GM23248 (cell line): ENCODE results near the gene RIMS3. TPM values are rescaled to one million over a fixed set of nuclear protein-coding genes. Genes with fewer than 3 reads are reported as not detected.
A peak's percentile ranks its signal among the peaks of the same experiment; 100 is the strongest.

ENCODE experiments used
- DNase-seq: peaks from one replicate; pipeline ENCODE4 v3.0.0-alpha.2; 2015
- H2AFZ ChIP-seq: fragments of 200-600 bp; sonication (generic); 2 replicates; pipeline ENCODE4 v1.6.1; 2016; ENCODE audit warnings: antibody characterized with exemption
- H3F3A ChIP-seq: fragments of 200-600 bp; sonication (generic); 2 replicates; pipeline ENCODE4 v1.6.1; 2016; ENCODE audit warnings: mild to moderate bottlenecking, antibody characterized with exemption, mixed run types; ENCODE audit not compliant: insufficient read depth
- H3K27ac ChIP-seq: fragments of 200-600 bp; sonication (generic); 2 replicates; pipeline ENCODE4 v1.5.1; 2016; ENCODE audit warnings: mild to moderate bottlenecking
- H3K27me3 ChIP-seq: fragments of 200-600 bp; sonication (generic); replicated peaks from 2 replicates; pipeline ENCODE4 v1.6.1; 2016; ENCODE audit warnings: mild to moderate bottlenecking; ENCODE audit not compliant: insufficient read depth
- H3K36me3 ChIP-seq: fragments of 200-600 bp; sonication (generic); 2 replicates; pipeline ENCODE4 v1.6.1; 2016; ENCODE audit warnings: low read depth, mild to moderate bottlenecking
- H3K4me1 ChIP-seq: fragments of 200-600 bp; sonication (generic); 2 replicates; pipeline ENCODE4 v1.6.1; 2016; ENCODE audit warnings: mild to moderate bottlenecking; ENCODE audit not compliant: insufficient read depth
- H3K4me2 ChIP-seq: fragments of 200-600 bp; sonication (generic); one replicate; pipeline ENCODE4 v1.6.1; 2016; ENCODE audit warnings: mild to moderate bottlenecking; ENCODE audit not compliant: unreplicated experiment
- H3K4me3 ChIP-seq: fragments of 200-600 bp; sonication (generic); 2 replicates; pipeline ENCODE4 v1.5.1; 2016; ENCODE audit warnings: mild to moderate bottlenecking
- H3K79me2 ChIP-seq: fragments of 200-600 bp; sonication (generic); 2 replicates; pipeline ENCODE4 v1.6.1; 2016; ENCODE audit warnings: mild to moderate bottlenecking; ENCODE audit not compliant: insufficient read depth
- H3K9ac ChIP-seq: fragments of 200-600 bp; sonication (generic); 2 replicates; pipeline ENCODE4 v1.6.1; 2016; ENCODE audit warnings: mild to moderate bottlenecking
- H3K9me2 ChIP-seq: fragments of 200-600 bp; sonication (generic); 2 replicates; pipeline ENCODE4 v1.6.1; 2016; ENCODE audit warnings: mixed run types, mild to moderate bottlenecking, moderate library complexity; ENCODE audit not compliant: insufficient read depth
- H3K9me3 ChIP-seq: fragments of 200-600 bp; sonication (generic); one replicate; pipeline ENCODE4 v1.6.1; 2017; ENCODE audit warnings: low read depth
- H4K20me1 ChIP-seq: fragments of 200-600 bp; sonication (generic); 2 replicates; pipeline ENCODE4 v1.6.0; 2016; ENCODE audit not compliant: insufficient read depth
- EZH2 ChIP-seq: fragments of 200-600 bp; sonication (generic); IDR thresholded peaks from 2 replicates; pipeline ENCODE4 v1.6.1; 2018; ENCODE audit warnings: antibody characterized with exemption, mild to moderate bottlenecking; ENCODE audit not compliant: insufficient read depth, poor library complexity, severe bottlenecking
- EZH2phosphoT487 ChIP-seq: fragments of 200-600 bp; sonication (generic); IDR thresholded peaks from 2 replicates; pipeline ENCODE4 v1.6.1; 2018; ENCODE audit warnings: antibody characterized with exemption, moderate library complexity, mild to moderate bottlenecking, low read depth; ENCODE audit not compliant: insufficient read depth
- WGBS, 2 experiments: methylation state at CpG; one replicate each; pipeline ENCODE4 v1.1.6; 2015 to 2017; ENCODE audit warnings: low lambda C conversion rate in 2 of 2, low coverage in 1 of 2; ENCODE audit errors: missing lambda C conversion rate in 2 of 2; 5-methylcytosine and 5-hydroxymethylcytosine counted together
- in situ Hi-C: fragments of 300-500 bp; cut with MboI; formaldehyde crosslinking; loops from 2 replicates; pipeline ENCODE4 v1.15.0; 2020
- polyA plus RNA-seq: library from polyadenylated mRNA; unstranded; fragments of >200 nt; fragmentation: Nextera tagmentation; extraction: Ambion mirVana; gene quantifications from 2 replicates; pipeline ENCODE4 v1.2.1, GENCODE V29; 2016
- total RNA-seq: library from RNA; depleted of rRNA; stranded (reverse); fragments of >200 nt; shearing (Covaris generic); gene quantifications from 2 replicates; pipeline ENCODE4 v1.2.3, GENCODE V29; 2014

Gene RIMS3
- total and polyA plus RNA-seq, 2 experiments from 2014 or later = 0.18 TPM; not detected in 1

- H3K4me2 ChIP-seq = no peak overlapping the region
- H3K27ac ChIP-seq = no peak overlapping the region
- WGBS, 2 experiments = 57 to 61% methylated on average over 3 of the region's 3 CpGs
- H3K79me2 ChIP-seq = peaks cover 100% of the 10 kb centered on the region
- no peak overlapping the region for H2AFZ ChIP-seq
- H3K36me3 ChIP-seq = no peaks in the 10 kb centered on the region
- TF ChIP-seq EZH2phosphoT487 = no peak
- TF ChIP-seq EZH2 = no peak
- no peaks in the 10 kb centered on the region for H3K9me3 ChIP-seq
- no peaks in the 10 kb centered on the region for H3F3A ChIP-seq
- no peak for DNase-seq
- no peaks in the 10 kb centered on the region for H3K9me2 ChIP-seq
- H3K4me3 ChIP-seq = no peak overlapping the region
- H4K20me1 ChIP-seq = no peaks in the 10 kb centered on the region
- H3K27me3 ChIP-seq = no peaks in the 10 kb centered on the region
- in situ Hi-C loops = no loop called here
- H3K4me1 ChIP-seq = peaks cover 9% of the 10 kb centered on the region; the same call in 1 of the 2 replicates
- H3K9ac ChIP-seq = no peak overlapping the region
Measured at GRCh38 chr1:40701684-40702083, 36.2 kb upstream of the RIMS3 start.

- Histone ChIP-seq H3K79me2 (peaks cover 100% of the 10 kb centered on the region), H3K36me3 (no peaks in the 10 kb centered on the region), H3K9ac (no peak overlapping the region), H3K9me3 (no peaks in the 10 kb centered on the region), H4K20me1 (no peaks in the 10 kb centered on the region), H3K4me1 (peaks cover 9% of the 10 kb centered on the region; the same call in 1 of the 2 replicates), H3F3A (no peaks in the 10 kb centered on the region), H3K27me3 (no peaks in the 10 kb centered on the region), H3K27ac (peak overlapping the region; percentile 28; the same call in 1 of the 2 replicates), H3K9me2 (no peaks in the 10 kb centered on the region), H3K4me3 (no peak overlapping the region), H3K4me2 (no peak overlapping the region), H2AFZ (no peak overlapping the region)
- WGBS, 2 experiments = 89% methylated on average over 6 of the region's 6 CpGs
- DNase-seq = no peak
- TF ChIP-seq EZH2phosphoT487 (no peak), EZH2 (no peak)
- in situ Hi-C loops = no loop called here
Measured at GRCh38 chr1:40699787-40700186, 34.3 kb upstream of the RIMS3 start.

- H3F3A ChIP-seq = peaks cover 17% of the 10 kb centered on the region
- H3K79me2 ChIP-seq = peaks cover 100% of the 10 kb centered on the region
- H3K36me3 ChIP-seq = no peaks in the 10 kb centered on the region
- WGBS, 2 experiments = 75% methylated on average over 5 of the region's 5 CpGs
- no peaks in the 10 kb centered on the region for H3K27me3 ChIP-seq
- H3K9me2 ChIP-seq = no peaks in the 10 kb centered on the region
- no peaks in the 10 kb centered on the region for H3K9me3 ChIP-seq
- TF ChIP-seq EZH2phosphoT487 (no peak), EZH2 (no peak)
- in situ Hi-C loops = no loop called here
- no peak overlapping the region for H2AFZ ChIP-seq
- no peak overlapping the region for H3K4me3 ChIP-seq
- H4K20me1 ChIP-seq = no peaks in the 10 kb centered on the region
- no peak overlapping the region for H3K9ac ChIP-seq
- no peak overlapping the region for H3K27ac ChIP-seq
- DNase-seq = no peak
- peaks cover 17% of the 10 kb centered on the region for H3K4me1 ChIP-seq
- no peak overlapping the region for H3K4me2 ChIP-seq
Measured at GRCh38 chr1:40697436-40697835, 32.0 kb upstream of the RIMS3 start.

GRCh38 chr1:40696294-40696693 is 30.8 kb upstream of the RIMS3 start:
- Histone ChIP-seq H3F3A (peaks cover 21% of the 10 kb centered on the region), H3K9me3 (no peaks in the 10 kb centered on the region), H3K9me2 (no peaks in the 10 kb centered on the region), H3K4me3 (no peak overlapping the region), H2AFZ (no peak overlapping the region), H3K4me1 (peaks cover 17% of the 10 kb centered on the region), H3K36me3 (no peaks in the 10 kb centered on the region), H3K9ac (no peak overlapping the region), H3K27me3 (no peaks in the 10 kb centered on the region), H3K79me2 (peaks cover 92% of the 10 kb centered on the region), H3K4me2 (no peak overlapping the region), H4K20me1 (no peaks in the 10 kb centered on the region), H3K27ac (no peak overlapping the region)
- 78 to 85% methylated on average over 4 of the region's 4 CpGs for WGBS, 2 experiments
- TF ChIP-seq EZH2 (no peak), EZH2phosphoT487 (no peak)
- in situ Hi-C loops = no loop called here
- no peak for DNase-seq
